Pulmonary artery endothelial cell (primary cell): ENCODE measurements around the gene PARP16. TPM values are rescaled to one million over a fixed set of nuclear protein-coding genes. Genes with fewer than 3 reads are reported as not detected.

Experiments
- DNase-seq: peaks from one replicate; pipeline ENCODE4 v3.0.0-alpha.2; 2011; ENCODE audit warnings: low read depth, low spot score
- total RNA-seq: library from RNA; depleted of rRNA; stranded (reverse); fragments of >200 nt; gene quantifications from 2 replicates; pipeline ENCODE4 v1.2.3, GENCODE V29; 2014

Gene PARP16
- total RNA-seq, 1 donor from 2014 or later, result 1.8 TPM

- DNase-seq, result no peak
Measured at GRCh38 chr15:65277015-65277414, 9.7 kb downstream of the PARP16 start.

GRCh38 chr15:65275728-65276126 is 11.0 kb downstream of the PARP16 start:
- no peak for DNase-seq

- DNase-seq, result no peak
Measured at GRCh38 chr15:65275104-65275727, 11.5 kb downstream of the PARP16 start.

GRCh38 chr15:65270811-65271545 is 15.7 kb downstream of the PARP16 start:
- peak; percentile 30 for DNase-seq

- DNase-seq, result no peak
Measured at GRCh38 chr15:65268411-65268810, 18.3 kb downstream of the PARP16 start.

GRCh38 chr15:65266469-65266868 is 20.2 kb downstream of the PARP16 start:
- no peak for DNase-seq

GRCh38 chr15:65264863-65265430 is 21.7 kb downstream of the PARP16 start:
- no peak for DNase-seq

GRCh38 chr15:65263313-65263712 is 23.4 kb downstream of the PARP16 start:
- DNase-seq, result no peak

GRCh38 chr15:65260968-65261367 is 25.7 kb downstream of the PARP16 start:
- no peak for DNase-seq

- DNase-seq, result no peak
Measured at GRCh38 chr15:65259367-65259797, 27.3 kb downstream of the PARP16 start.

- no peak for DNase-seq
Measured at GRCh38 chr15:65258375-65259262, 28.1 kb downstream of the PARP16 start.

- DNase-seq, result no peak
Measured at GRCh38 chr15:65255486-65256140, 31.1 kb downstream of the PARP16 start.

- DNase-seq, result no peak
Measured at GRCh38 chr15:65254758-65255157, 31.9 kb downstream of the PARP16 start.

- DNase-seq, result no peak
Measured at GRCh38 chr15:65254356-65254755, 32.3 kb downstream of the PARP16 start.

GRCh38 chr15:65249641-65250040 is 37.0 kb downstream of the PARP16 start:
- no peak for DNase-seq

- DNase-seq, result no peak
Measured at GRCh38 chr15:65248511-65249255, 38.0 kb downstream of the PARP16 start.

GRCh38 chr15:65246939-65247338 is 39.7 kb downstream of the PARP16 start:
- no peak for DNase-seq

GRCh38 chr15:65246026-65246714 is 40.5 kb downstream of the PARP16 start:
- DNase-seq, result no peak

GRCh38 chr15:65245096-65245856 is 41.4 kb downstream of the PARP16 start:
- DNase-seq, result no peak
